Fibroblast of skin of left biceps (primary cell): ENCODE measurements around the gene CSF2RB.

Source experiments
- DNase-seq, 2 experiments: peaks; one replicate each; pipeline ENCODE4 v3.0.0-alpha.2; 2013; ENCODE audit warnings: low read depth in 2 of 2

Gene CSF2RB

GRCh38 chr22:36913427-36914389, at the start of gene CSF2RB:
CSF2RB (plus strand) TSS chr22:36913628; CDS start chr22:36922208, 8,580 bp downstream.
- DNase-seq = no peak

GRCh38 chr22:36863979-36864378, 49.4 kb upstream of the CSF2RB start:
- no peak for DNase-seq

GRCh38 chr22:36864454-36865215, 48.8 kb upstream of the CSF2RB start:
- no peak for DNase-seq

- no peak for DNase-seq
Measured at GRCh38 chr22:36865346-36865745, 48.1 kb upstream of the CSF2RB start.

GRCh38 chr22:36867695-36868094, 45.7 kb upstream of the CSF2RB start:
- no peak for DNase-seq

- no peak for DNase-seq
Measured at GRCh38 chr22:36868546-36869181, 44.8 kb upstream of the CSF2RB start.

GRCh38 chr22:36870250-36870649, 43.2 kb upstream of the CSF2RB start:
- no peak for DNase-seq

- no peak for DNase-seq
Measured at GRCh38 chr22:36871669-36872081, 41.8 kb upstream of the CSF2RB start.

- DNase-seq = no peak
Measured at GRCh38 chr22:36872084-36872483, 41.3 kb upstream of the CSF2RB start.

GRCh38 chr22:36872866-36873498, 40.4 kb upstream of the CSF2RB start:
- DNase-seq = no peak

- peak in 1 of 2 experiments; percentile 5 for DNase-seq
Measured at GRCh38 chr22:36873614-36874308, 39.7 kb upstream of the CSF2RB start.

GRCh38 chr22:36874309-36874696, 39.1 kb upstream of the CSF2RB start:
- DNase-seq = no peak

- DNase-seq = no peak
Measured at GRCh38 chr22:36874736-36875135, 38.7 kb upstream of the CSF2RB start.

- no peak for DNase-seq
Measured at GRCh38 chr22:36875741-36876140, 37.7 kb upstream of the CSF2RB start.

GRCh38 chr22:36879775-36880174, 33.7 kb upstream of the CSF2RB start:
- DNase-seq = no peak

- DNase-seq = no peak
Measured at GRCh38 chr22:36881504-36882245, 31.8 kb upstream of the CSF2RB start.

- DNase-seq = no peak
Measured at GRCh38 chr22:36884349-36885158, 28.9 kb upstream of the CSF2RB start.

GRCh38 chr22:36885474-36885873, 28.0 kb upstream of the CSF2RB start:
- DNase-seq = no peak

GRCh38 chr22:36886016-36886415, 27.4 kb upstream of the CSF2RB start:
- no peak for DNase-seq

- no peak for DNase-seq
Measured at GRCh38 chr22:36887162-36887561, 26.3 kb upstream of the CSF2RB start.
